CD14-positive monocyte (primary cell): ENCODE results near the gene EME2. TPM values are rescaled to one million over a fixed set of nuclear protein-coding genes. Genes with fewer than 3 reads are reported as not detected.

Source experiments
- DNase-seq, 3 donors: peaks; one replicate each; pipeline ENCODE4 v3.0.0-alpha.2; 2011 to 2022
- H2AFZ ChIP-seq: 2 replicates; pipeline ENCODE4 v1.6.0; 2012; ENCODE audit warnings: mild to moderate bottlenecking, low read depth, low read length, inconsistent platforms; ENCODE audit not compliant: insufficient read depth, poor library complexity, severe bottlenecking
- H3K27ac ChIP-seq, 2 donors: 1 replicate in 1 of 2; 2 replicates in 1 of 2; pipeline ENCODE4 v1.5.1; 2012 to 2013; ENCODE audit warnings: low read length in 2 of 2, control low read depth in 1 of 2, inconsistent platforms in 1 of 2, low read depth in 1 of 2, mild to moderate bottlenecking in 1 of 2
- H3K27me3 ChIP-seq, 2 donors: one replicate each; pipeline versions ENCODE4 v1.6.0 to v1.6.1; 2011 to 2013; ENCODE audit warnings: low read length in 2 of 2; ENCODE audit not compliant: control insufficient read depth in 2 of 2, insufficient read depth in 2 of 2
- H3K36me3 ChIP-seq, 2 donors: replicated peaks in 1 of 2; 1 replicate in 1 of 2; 2 replicates in 1 of 2; pipeline versions ENCODE4 v1.5.1 to v1.6.1; 2012 to 2013; ENCODE audit warnings: low read length in 2 of 2, control low read depth in 1 of 2, inconsistent platforms in 1 of 2, mild to moderate bottlenecking in 1 of 2; ENCODE audit not compliant: insufficient read depth in 2 of 2, control insufficient read depth in 1 of 2
- H3K4me1 ChIP-seq, 2 donors: 1 replicate in 1 of 2; 2 replicates in 1 of 2; pipeline versions ENCODE4 v1.5.1 to v1.6.1; 2012 to 2013; ENCODE audit warnings: low read length in 2 of 2, control low read depth in 1 of 2, inconsistent platforms in 1 of 2, mild to moderate bottlenecking in 1 of 2, moderate library complexity in 1 of 2; ENCODE audit not compliant: insufficient read depth in 2 of 2, control insufficient read depth in 1 of 2
- H3K4me2 ChIP-seq: replicated peaks from 2 replicates; pipeline ENCODE3; 2012; ENCODE audit warnings: low read length, moderate library complexity, mild to moderate bottlenecking; ENCODE audit not compliant: poor library complexity, severe bottlenecking; ENCODE audit errors: extremely low read depth
- H3K4me3 ChIP-seq, 3 experiments: fragments of 200-600 bp in 1 of 3; sonication (generic) in 1 of 3; replicated peaks in 1 of 3; 1 replicate in 2 of 3; 2 replicates in 1 of 3; pipeline ENCODE4 v1.5.1; 2011 to 2013; ENCODE audit warnings: low read length in 3 of 3, mild to moderate bottlenecking in 3 of 3, control low read depth in 2 of 3, low read depth in 2 of 3, inconsistent platforms in 1 of 3, moderate library complexity in 1 of 3
- H3K79me2 ChIP-seq: 2 replicates; pipeline ENCODE4 v1.6.0; 2012; ENCODE audit warnings: mild to moderate bottlenecking, control low read depth, inconsistent platforms, low read length, moderate library complexity; ENCODE audit not compliant: insufficient read depth
- H3K9ac ChIP-seq: 2 replicates; pipeline ENCODE4 v1.6.0; 2017; ENCODE audit warnings: low read length, mild to moderate bottlenecking; ENCODE audit not compliant: insufficient read depth, poor library complexity, severe bottlenecking
- H3K9me3 ChIP-seq, 2 donors: replicated peaks in 1 of 2; 1 replicate in 1 of 2; 2 replicates in 1 of 2; pipeline versions ENCODE4 v1.5.1 to v1.6.1; 2012 to 2013; ENCODE audit warnings: low read length in 2 of 2, control low read depth in 1 of 2; ENCODE audit not compliant: control insufficient read depth in 1 of 2, insufficient read depth in 1 of 2
- H4K20me1 ChIP-seq: 2 replicates; pipeline ENCODE4 v1.6.0; 2012; ENCODE audit warnings: mild to moderate bottlenecking, low read length, control low read depth, moderate library complexity; ENCODE audit not compliant: insufficient read depth
- H3K27ac Mint-ChIP-seq, 7 donors: one replicate each; pipeline ENCODE4 v1.8.0; 2020; ENCODE audit warnings: mild to moderate bottlenecking in 7 of 7, mixed read lengths in 7 of 7, moderate library complexity in 6 of 7, inconsistent platforms in 2 of 7
- H3K27me3 Mint-ChIP-seq, 3 donors: one replicate each; pipeline ENCODE4 v1.8.0; 2021 to 2022; ENCODE audit warnings: low read depth in 3 of 3, mild to moderate bottlenecking in 3 of 3, mixed read lengths in 3 of 3, moderate library complexity in 3 of 3, inconsistent platforms in 1 of 3
- H3K36me3 Mint-ChIP-seq, 2 donors: one replicate each; pipeline ENCODE4 v1.8.0; 2020; ENCODE audit warnings: mixed read lengths in 2 of 2, inconsistent platforms in 1 of 2, mild to moderate bottlenecking in 1 of 2
- H3K4me1 Mint-ChIP-seq: one replicate; pipeline ENCODE4 v1.8.0; 2020; ENCODE audit warnings: mild to moderate bottlenecking, mixed read lengths
- H3K4me3 Mint-ChIP-seq, 2 donors: one replicate each; pipeline ENCODE4 v1.8.0; 2020; ENCODE audit warnings: mild to moderate bottlenecking in 2 of 2, mixed read lengths in 2 of 2, moderate library complexity in 1 of 2
- H3K9me3 Mint-ChIP-seq, 7 donors: one replicate each; pipeline ENCODE4 v1.8.0; 2020 to 2022; ENCODE audit warnings: mixed read lengths in 7 of 7, mild to moderate bottlenecking in 6 of 7, moderate library complexity in 6 of 7, inconsistent platforms in 2 of 7
- CTCF ChIP-seq: fragments of 200-600 bp; IDR thresholded peaks from one replicate; pipeline ENCODE4 v1.8.0; 2022; ENCODE audit warnings: antibody characterized with exemption, mild to moderate bottlenecking
- WGBS: methylation state at CpG from one replicate; pipeline ENCODE4 v1.1.5; 2013; ENCODE audit warnings: missing lambda C conversion rate; ENCODE audit not compliant: insufficient coverage; 5-methylcytosine and 5-hydroxymethylcytosine counted together
- intact Hi-C, 2 donors: fragments of 100-400 bp; cut with micrococcal nuclease; formaldehyde crosslinking; loops; one replicate each; pipeline versions ENCODE4 v1.15.0 to v1.15.1; 2023
- polyA plus RNA-seq, 3 donors: library from polyadenylated mRNA; depleted of rRNA in 1 of 3; unstranded in 2 of 3; stranded (reverse) in 1 of 3; fragments of 300-500 nt in 2 of 3; fragments of >200 nt in 1 of 3; fragmentation: Illumina TruSeq in 2 of 3; gene quantifications; 1 replicate in 2 of 3; 2 replicates in 1 of 3; pipeline ENCODE4 v1.2.3, GENCODE V29; 2012 to 2021

Gene EME2
- polyA plus RNA-seq, 3 donors = 0.26 to 36.6 (median 0.48) TPM

GRCh38 chr16:1816396-1817275 is 44.0 kb downstream of the EME2 start:
- H3K27me3 Mint-ChIP-seq = no peaks in the 10 kb centered on the region
- Histone ChIP-seq H3K27me3 (no peaks in the 10 kb centered on the region), H3K4me2 (no peak overlapping the region), H3K27ac (no peak overlapping the region), H4K20me1 (peaks cover 47% of the 10 kb centered on the region), H3K9me3 (no peaks in the 10 kb centered on the region), H3K4me1 (no peaks in the 10 kb centered on the region), H3K9ac (no peak overlapping the region), H3K79me2 (no peaks in the 10 kb centered on the region), H2AFZ (no peak overlapping the region), H3K36me3 (peaks cover 70 to 85% of the 10 kb centered on the region in 2 donors), H3K4me3 (no peak overlapping the region)
- no peak overlapping the region for H3K4me3 Mint-ChIP-seq
- TF ChIP-seq CTCF = no peak
- WGBS = 96% methylated on average over 36 of the region's 40 CpGs
- no peaks in the 10 kb centered on the region for H3K4me1 Mint-ChIP-seq
- intact Hi-C loops = no loop called here
- H3K27ac Mint-ChIP-seq = no peak overlapping the region
- H3K9me3 Mint-ChIP-seq = no peaks in the 10 kb centered on the region
- H3K36me3 Mint-ChIP-seq = peaks cover 52 to 93% of the 10 kb centered on the region in 2 donors
- DNase-seq = no peak

- Histone ChIP-seq H3K4me1 (no peaks in the 10 kb centered on the region), H3K36me3 (peaks cover 76 to 91% of the 10 kb centered on the region in 2 donors), H3K27ac (no peak overlapping the region), H3K9me3 (no peaks in the 10 kb centered on the region), H3K9ac (no peak overlapping the region), H3K4me2 (no peak overlapping the region), H3K79me2 (peaks cover 4% of the 10 kb centered on the region), H3K4me3 (no peak overlapping the region), H3K27me3 (no peaks in the 10 kb centered on the region), H2AFZ (no peak overlapping the region), H4K20me1 (peaks cover 53% of the 10 kb centered on the region)
- no peak for DNase-seq
- intact Hi-C loops = no loop called here
- no peaks in the 10 kb centered on the region for H3K4me1 Mint-ChIP-seq
- H3K27me3 Mint-ChIP-seq = no peaks in the 10 kb centered on the region
- WGBS = 97% methylated on average over 9 of the region's 9 CpGs
- H3K4me3 Mint-ChIP-seq = no peak overlapping the region
- peak overlapping the region in 2 of 7 donors; percentile 48 to 62 for H3K27ac Mint-ChIP-seq
- no peak for TF ChIP-seq CTCF
- no peaks in the 10 kb centered on the region for H3K9me3 Mint-ChIP-seq
- peaks cover 52 to 93% of the 10 kb centered on the region in 2 donors for H3K36me3 Mint-ChIP-seq
Measured at GRCh38 chr16:1817276-1817589, 44.6 kb downstream of the EME2 start.
